Measurements from ENCODE around the gene ZNF516.

DNA sequence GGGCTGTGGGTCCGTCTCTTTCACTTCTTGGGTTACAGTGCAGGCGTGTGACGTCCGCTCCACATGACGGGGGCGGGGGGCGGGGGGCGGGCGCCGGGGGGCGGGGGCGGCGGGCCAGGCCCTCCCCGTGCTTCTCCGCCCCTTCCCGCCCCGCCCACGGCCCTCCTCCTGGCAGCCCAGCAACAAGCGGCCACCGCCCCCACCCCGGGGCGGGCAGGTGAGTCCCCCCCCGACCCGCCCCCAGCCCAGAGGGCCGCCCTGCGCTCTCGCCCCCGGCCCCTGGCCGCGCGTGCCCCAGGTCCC lies 3.6 kb downstream of the ZNF516 start:
- TF ChIP-seq EZH2 (IDR thresholded peaks at IDR 0.05; ENCODE audit: insufficient read depth, poor library complexity, severe bottlenecking) (no peak), EZH2phosphoT487 (IDR thresholded peaks at IDR 0.05; ENCODE audit: insufficient read depth, low read depth) (no peak)

All from GM23248 (cell line).